Measurements from ENCODE around the gene RGL4.

RGL4 gene

GRCh38 chr22:23743303-23743705 is 52.5 kb downstream of the RGL4 start:
- no peak for DNase-seq (ENCODE audit: low spot score)

DNA sequence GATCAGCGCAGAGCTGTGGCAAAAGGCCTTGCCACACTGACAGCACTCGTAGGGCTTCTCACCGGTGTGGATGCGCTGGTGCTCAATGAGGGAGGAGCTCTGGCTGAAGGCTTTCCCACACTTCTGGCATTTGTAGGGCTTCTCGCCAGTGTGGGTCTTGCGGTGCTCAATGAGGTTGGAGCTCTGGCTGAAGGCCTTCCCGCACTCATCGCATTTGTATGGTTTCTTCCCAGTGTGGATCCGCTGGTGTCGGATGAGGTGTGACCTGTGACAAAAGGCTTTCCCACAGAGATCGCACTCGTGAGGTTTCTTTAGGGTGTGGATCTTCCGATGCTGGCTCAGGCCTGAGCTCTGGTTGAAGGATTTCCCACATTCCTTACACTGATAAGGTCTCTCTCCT is 53.2 kb downstream of the RGL4 start:
- DNase-seq (ENCODE audit: low spot score) = no peak

DNA sequence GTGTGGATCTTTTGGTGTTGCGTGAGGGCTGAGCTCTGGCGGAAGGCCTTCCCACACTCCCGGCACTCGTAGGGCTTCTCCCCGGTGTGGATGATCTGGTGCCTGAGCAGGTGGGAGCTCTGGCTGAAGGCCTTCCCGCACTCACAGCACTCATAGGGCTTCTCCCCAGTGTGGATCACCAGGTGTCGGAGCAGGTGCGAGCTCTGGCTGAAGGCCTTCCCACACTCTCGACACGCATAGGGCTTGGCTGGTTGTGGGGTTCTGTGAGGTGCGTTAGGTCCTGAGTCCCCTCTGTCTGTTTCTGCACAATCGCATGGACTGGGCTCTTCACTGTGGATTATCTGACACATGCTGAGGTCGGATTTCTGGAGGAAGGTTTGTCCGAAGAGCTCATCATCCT is 53.7 kb downstream of the RGL4 start:
- no peak for DNase-seq (ENCODE audit: low spot score)

DNA sequence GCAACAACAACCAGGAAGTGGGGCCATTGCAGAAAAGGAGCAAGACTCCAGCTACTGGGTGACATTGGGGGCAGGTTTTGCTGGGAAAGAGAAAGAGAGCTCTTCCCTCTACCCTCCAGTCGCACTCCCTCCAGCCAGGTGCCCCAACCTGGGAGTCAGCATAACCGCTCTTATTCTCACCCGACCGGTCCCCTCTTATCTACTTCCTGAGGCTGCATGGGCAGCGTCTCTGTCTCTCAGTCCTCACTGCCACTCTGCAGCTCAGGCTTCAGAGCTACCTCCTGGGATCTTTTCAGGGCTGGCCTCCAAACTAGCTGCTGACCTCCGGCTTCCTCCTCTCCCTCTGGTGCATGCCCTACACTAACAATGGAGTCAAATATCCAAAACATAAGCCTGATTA is 55.0 kb downstream of the RGL4 start:
- no peak for DNase-seq (ENCODE audit: low spot score)

All from GM03348 (cell line).